ENCODE results near the gene ABCA4.

DNA sequence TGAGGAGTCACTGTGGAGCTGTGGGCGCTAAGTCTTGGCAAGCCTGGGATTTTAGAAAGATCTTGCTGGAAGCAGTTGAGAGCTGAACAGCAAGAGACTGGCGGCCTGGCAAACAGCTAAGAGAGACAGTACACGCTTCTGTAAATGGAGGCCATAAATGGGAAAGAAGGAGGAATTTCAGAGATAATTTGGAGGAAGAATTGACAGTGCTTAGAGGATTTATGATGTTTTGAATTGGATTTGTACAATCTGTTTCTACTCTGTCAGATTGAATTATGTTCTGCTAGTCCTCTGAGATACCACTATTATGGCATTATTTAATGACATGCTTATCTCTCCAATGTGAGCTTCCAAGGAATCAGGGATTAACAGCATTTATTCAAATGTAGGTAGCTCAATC, 50.1 kb downstream of the ABCA4 start:
- no peak for TF ChIP-seq EZH2phosphoT487 (IDR thresholded peaks at IDR 0.05; ENCODE audit: insufficient read depth, low read depth)
- TF ChIP-seq EZH2 (IDR thresholded peaks at IDR 0.05; ENCODE audit: insufficient read depth, poor library complexity, severe bottlenecking), result no peak
